ENCODE measurements around the gene TFAP2C.
"Not testable (repeated sequence)": the region's sequence is repeated elsewhere in the genome, so short reads cannot be mapped to it uniquely, and the experiment has no call there.

TFAP2C gene

DNA sequence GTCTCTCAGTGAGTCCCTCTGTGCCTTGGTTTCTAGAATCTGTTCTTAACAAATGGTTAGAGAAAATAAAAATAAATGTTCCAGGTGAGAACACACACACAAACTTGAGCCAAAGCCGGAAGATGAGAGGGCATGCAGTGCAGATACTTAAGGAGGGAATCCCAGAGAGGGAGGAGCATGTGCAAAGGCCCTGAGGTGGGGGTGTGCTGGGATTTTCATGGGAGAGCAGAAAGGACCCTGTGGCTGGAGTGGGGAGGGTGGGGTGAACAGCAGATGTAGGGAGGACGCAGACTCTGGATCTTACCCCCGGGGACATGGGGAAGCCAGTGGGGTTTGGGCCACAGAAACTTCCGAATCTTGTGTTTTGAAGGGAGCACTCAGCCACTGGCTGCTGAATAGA lies 17.5 kb downstream of the TFAP2C start:
- DNase-seq (ENCODE audit: low read depth): no peak
- TF ChIP-seq, protein P1, sequence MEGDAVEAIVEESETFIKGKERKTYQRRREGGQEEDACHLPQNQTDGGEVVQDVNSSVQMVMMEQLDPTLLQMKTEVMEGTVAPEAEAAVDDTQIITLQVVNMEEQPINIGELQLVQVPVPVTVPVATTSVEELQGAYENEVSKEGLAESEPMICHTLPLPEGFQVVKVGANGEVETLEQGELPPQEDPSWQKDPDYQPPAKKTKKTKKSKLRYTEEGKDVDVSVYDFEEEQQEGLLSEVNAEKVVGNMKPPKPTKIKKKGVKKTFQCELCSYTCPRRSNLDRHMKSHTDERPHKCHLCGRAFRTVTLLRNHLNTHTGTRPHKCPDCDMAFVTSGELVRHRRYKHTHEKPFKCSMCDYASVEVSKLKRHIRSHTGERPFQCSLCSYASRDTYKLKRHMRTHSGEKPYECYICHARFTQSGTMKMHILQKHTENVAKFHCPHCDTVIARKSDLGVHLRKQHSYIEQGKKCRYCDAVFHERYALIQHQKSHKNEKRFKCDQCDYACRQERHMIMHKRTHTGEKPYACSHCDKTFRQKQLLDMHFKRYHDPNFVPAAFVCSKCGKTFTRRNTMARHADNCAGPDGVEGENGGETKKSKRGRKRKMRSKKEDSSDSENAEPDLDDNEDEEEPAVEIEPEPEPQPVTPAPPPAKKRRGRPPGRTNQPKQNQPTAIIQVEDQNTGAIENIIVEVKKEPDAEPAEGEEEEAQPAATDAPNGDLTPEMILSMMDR (conservative IDR thresholded peaks at IDR 0.05; ENCODE audit: low read length): no peak
- H3K4me3 ChIP-seq (ENCODE audit: low read length): no peak overlapping the region

DNA sequence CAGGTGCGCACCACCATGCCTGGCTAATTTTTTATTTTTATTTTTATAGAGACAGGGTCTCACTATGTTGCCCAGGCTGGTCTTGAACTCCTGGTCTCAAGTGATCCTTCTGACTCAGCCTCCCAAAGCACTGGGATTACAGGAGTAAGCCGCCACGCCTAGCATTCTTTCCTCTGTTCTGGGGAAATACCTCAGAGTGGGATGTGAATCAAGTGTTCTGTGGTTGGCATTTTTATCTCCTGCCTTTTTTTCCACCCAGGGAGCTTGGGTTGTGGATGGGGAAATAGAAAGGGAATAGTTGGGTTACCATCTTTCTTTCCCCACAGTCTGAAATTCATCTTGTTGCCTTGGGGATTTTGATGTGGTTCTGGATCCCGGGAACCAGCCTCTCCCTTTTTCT lies 24.1 kb downstream of the TFAP2C start:
- no peak overlapping the region for H3K4me3 ChIP-seq (ENCODE audit: low read length)
- TF ChIP-seq, protein P1 (conservative IDR thresholded peaks at IDR 0.05; ENCODE audit: low read length): no peak
- DNase-seq (ENCODE audit: low read depth): peak; percentile 69

DNA sequence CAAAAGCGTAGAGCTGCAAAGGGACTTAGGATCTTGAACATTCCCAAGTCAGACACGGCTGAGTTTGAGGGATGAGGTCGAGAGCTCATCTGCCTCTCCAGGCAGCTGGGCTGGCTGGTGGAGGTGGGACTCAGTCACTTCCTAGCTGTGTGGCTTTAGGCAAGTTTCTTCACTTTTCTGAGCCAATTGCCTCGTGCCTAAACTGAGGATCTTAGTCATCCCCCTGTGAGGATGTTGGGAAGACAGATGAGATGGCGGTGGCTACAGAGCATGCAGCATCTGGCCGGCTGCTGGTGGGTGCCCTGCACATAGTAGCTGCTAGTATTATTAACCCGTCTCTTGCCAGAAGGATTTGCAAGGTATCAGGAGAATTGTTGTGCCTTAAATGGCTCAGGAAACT lies 27.5 kb downstream of the TFAP2C start:
- TF ChIP-seq, protein P1 (conservative IDR thresholded peaks at IDR 0.05; ENCODE audit: low read length): no peak
- peak; percentile 37 for DNase-seq (ENCODE audit: low read depth)

DNA sequence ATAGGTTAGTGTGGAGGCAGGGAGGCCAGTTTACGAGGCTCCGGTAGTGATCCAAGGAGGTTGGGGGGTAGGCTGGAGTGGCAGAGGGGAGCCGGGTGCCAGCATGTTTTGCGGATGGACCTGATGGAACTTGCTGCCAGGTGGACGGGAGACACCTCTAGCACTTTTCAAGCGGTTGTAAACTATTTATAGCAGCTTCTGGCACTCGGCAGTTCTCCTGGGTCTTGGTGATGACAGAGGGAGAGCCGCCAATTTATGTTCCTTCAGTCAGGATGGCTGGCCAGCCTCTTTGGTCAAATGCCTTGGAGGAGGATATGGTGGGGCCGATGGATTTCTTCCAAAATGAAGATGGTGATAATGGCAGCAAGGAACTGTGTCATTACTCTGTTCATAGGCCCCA lies 28.8 kb downstream of the TFAP2C start:
- DNase-seq (ENCODE audit: low read depth): no peak
- TF ChIP-seq, protein P1 (conservative IDR thresholded peaks at IDR 0.05; ENCODE audit: low read length): no peak
- no peak overlapping the region for H3K4me3 ChIP-seq (ENCODE audit: low read length)

More for the DNA sequence above, 27.5 kb downstream of the TFAP2C start:
- no peak overlapping the region for H3K4me3 ChIP-seq (ENCODE audit: low read length)

DNA sequence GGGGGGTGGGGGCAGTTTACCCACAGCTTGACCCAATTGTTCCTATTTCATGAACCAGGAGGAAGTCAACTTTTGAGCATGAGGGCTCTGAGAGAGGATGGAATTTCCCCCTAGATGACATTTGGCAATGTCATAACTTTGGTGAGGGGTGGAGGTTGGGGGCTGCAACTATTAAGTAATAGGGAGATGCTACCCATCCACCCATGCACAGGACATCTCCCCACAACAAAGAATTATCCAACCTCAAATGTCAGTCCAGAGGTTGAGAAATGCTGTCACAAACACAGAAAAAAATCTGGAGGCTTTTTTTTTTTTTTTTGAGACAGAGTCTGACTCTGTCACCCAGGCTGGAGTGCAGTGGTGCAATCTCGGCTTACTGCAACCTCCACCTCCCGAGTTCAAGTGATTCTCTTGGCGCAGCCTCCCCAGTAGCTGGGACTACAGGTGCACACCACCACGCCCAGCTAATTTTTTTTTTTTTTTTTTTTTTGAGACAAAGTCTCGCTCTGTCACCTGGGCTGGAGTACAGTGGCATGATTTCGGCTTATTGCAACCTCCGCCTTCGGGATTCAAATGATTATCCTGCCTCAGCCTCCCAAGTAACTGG lies 29.3 kb downstream of the TFAP2C start:
- DNase-seq (ENCODE audit: low read depth); H3K4me3 ChIP-seq (ENCODE audit: low read length): not testable (repeated sequence)

DNA sequence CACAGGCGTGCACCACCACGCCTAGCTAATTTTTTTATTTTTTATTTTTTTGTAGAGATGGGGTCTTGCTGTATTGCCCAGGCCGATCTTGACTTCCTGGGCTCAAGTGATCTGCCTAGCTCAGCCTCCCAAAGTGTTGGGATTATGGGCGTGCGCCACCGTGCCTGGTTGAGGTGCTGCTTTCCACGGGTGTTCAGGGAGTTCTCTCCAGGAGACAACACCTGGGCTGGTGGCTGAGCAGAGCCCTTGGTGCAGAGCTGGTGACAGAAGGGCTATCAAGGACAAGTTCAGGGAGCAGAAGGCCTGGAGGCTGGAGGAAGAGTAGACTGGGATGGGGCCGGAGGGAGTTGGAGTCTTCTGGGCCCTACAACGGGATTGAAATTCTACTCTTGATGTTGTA lies 34.6 kb downstream of the TFAP2C start:
- TF ChIP-seq, protein P1 (conservative IDR thresholded peaks at IDR 0.05; ENCODE audit: low read length): no peak

DNA sequence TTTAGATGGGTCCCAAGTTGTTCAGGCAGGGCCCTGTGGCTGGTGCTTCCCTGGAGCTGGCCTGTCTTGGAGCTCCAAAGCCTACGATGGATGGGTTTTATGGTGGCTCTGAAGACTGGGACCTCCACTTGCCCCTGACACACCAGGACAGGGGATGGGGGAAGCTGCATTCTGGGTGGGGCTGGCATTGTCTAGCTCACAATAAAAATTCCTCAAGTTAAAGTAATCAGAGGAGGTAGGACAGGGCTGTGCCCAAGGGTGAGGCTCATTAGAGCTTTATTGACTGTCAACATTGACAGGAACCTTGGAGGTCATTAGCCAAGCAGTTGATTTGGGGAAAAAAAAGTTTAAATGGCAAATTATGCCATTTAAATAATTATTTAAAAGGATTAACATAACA lies 35.7 kb downstream of the TFAP2C start:
- no peak overlapping the region for H3K4me3 ChIP-seq (ENCODE audit: low read length)
- TF ChIP-seq, protein P1 (conservative IDR thresholded peaks at IDR 0.05; ENCODE audit: low read length): no peak
- no peak for DNase-seq (ENCODE audit: low read depth)

More for the DNA sequence above, 34.6 kb downstream of the TFAP2C start:
- DNase-seq (ENCODE audit: low read depth): no peak
- no peak overlapping the region for H3K4me3 ChIP-seq (ENCODE audit: low read length)

DNA sequence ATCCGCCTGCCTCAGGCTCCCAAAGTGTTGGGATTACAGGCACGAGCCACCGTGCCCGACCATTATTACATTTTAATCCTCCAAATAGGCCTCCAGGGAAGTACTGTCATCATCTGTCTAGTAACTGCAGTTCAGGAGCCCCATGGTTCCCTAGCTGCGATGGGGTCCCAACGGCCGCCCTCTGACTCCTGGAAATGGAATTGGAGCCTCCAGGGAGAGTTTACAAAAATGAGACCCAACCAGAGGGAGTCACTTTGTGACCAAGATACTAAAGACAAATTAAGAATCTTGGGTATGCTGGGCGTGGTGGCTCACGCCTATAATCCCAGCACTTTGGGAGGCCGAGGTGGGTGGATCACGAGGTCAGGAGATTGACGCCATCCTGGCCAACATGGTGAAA lies 36.7 kb downstream of the TFAP2C start:
- no peak overlapping the region for H3K4me3 ChIP-seq (ENCODE audit: low read length)
- no peak for DNase-seq (ENCODE audit: low read depth)
- TF ChIP-seq, protein P1 (conservative IDR thresholded peaks at IDR 0.05; ENCODE audit: low read length): no peak
